Muscle layer of colon (tissue), 2 donors: ENCODE data around the gene MYLK.

ENCODE experiments used
- H3K27ac ChIP-seq: one replicate; pipeline ENCODE4 v1.7.0; 2013; ENCODE audit warnings: low read depth, mild to moderate bottlenecking, low read length, moderate library complexity
- H3K27me3 ChIP-seq, 2 donors: one replicate each; pipeline ENCODE4 v1.7.0; 2013; ENCODE audit warnings: low read length in 2 of 2, mild to moderate bottlenecking in 2 of 2; ENCODE audit not compliant: insufficient read depth in 2 of 2, control insufficient read depth in 1 of 2
- H3K36me3 ChIP-seq: one replicate; pipeline ENCODE4 v1.7.0; 2013; ENCODE audit warnings: mild to moderate bottlenecking, low read length; ENCODE audit not compliant: insufficient read depth
- H3K4me1 ChIP-seq: one replicate; pipeline ENCODE4 v1.7.0; 2013; ENCODE audit warnings: mild to moderate bottlenecking, low read length; ENCODE audit not compliant: insufficient read depth
- H3K4me3 ChIP-seq, 2 donors: one replicate each; pipeline ENCODE4 v1.7.0; 2013; ENCODE audit warnings: low read length in 2 of 2, low read depth in 1 of 2, mild to moderate bottlenecking in 1 of 2, moderate library complexity in 1 of 2
- H3K9ac ChIP-seq: one replicate; pipeline ENCODE4 v1.7.0; 2013; ENCODE audit warnings: low read length
- H3K9me3 ChIP-seq: one replicate; pipeline ENCODE4 v1.7.0; 2013; ENCODE audit warnings: mild to moderate bottlenecking, low read length
- donor health status: abdominal sarcoma.
- donor health status: Adenocarcinoma of cecum.

Gene MYLK

GRCh38 chr3:123755501-123755900, 128.6 kb downstream of the MYLK start:
- Histone ChIP-seq H3K9ac (no peak overlapping the region), H3K27ac (peak overlapping the region; percentile 7), H3K4me1 (peaks cover 51% of the 10 kb centered on the region), H3K4me3 (no peak overlapping the region), H3K9me3 (no peaks in the 10 kb centered on the region), H3K27me3 (no peaks in the 10 kb centered on the region), H3K36me3 (no peaks in the 10 kb centered on the region)

- Histone ChIP-seq H3K9me3 (no peaks in the 10 kb centered on the region), H3K4me1 (peaks cover 54% of the 10 kb centered on the region), H3K27me3 (no peaks in the 10 kb centered on the region), H3K36me3 (no peaks in the 10 kb centered on the region), H3K9ac (no peak overlapping the region), H3K27ac (no peak overlapping the region), H3K4me3 (no peak overlapping the region)
Measured at GRCh38 chr3:123755085-123755484, 129.0 kb downstream of the MYLK start.

GRCh38 chr3:123753286-123753685, 130.8 kb downstream of the MYLK start:
- Histone ChIP-seq H3K27me3 (no peaks in the 10 kb centered on the region), H3K9ac (no peak overlapping the region), H3K36me3 (no peaks in the 10 kb centered on the region), H3K4me1 (peaks cover 40% of the 10 kb centered on the region), H3K27ac (no peak overlapping the region), H3K9me3 (no peaks in the 10 kb centered on the region), H3K4me3 (no peak overlapping the region)

- Histone ChIP-seq H3K36me3 (no peaks in the 10 kb centered on the region), H3K9ac (no peak overlapping the region), H3K27me3 (no peaks in the 10 kb centered on the region), H3K4me1 (peaks cover 29% of the 10 kb centered on the region), H3K27ac (no peak overlapping the region), H3K4me3 (no peak overlapping the region), H3K9me3 (no peaks in the 10 kb centered on the region)
Measured at GRCh38 chr3:123752228-123752627, 131.9 kb downstream of the MYLK start.

- H3K9ac ChIP-seq, result no peak overlapping the region
- no peaks in the 10 kb centered on the region for H3K36me3 ChIP-seq
- H3K27ac ChIP-seq, result no peak overlapping the region
- peaks cover 24% of the 10 kb centered on the region for H3K4me1 ChIP-seq
- H3K9me3 ChIP-seq, result no peaks in the 10 kb centered on the region
- H3K27me3 ChIP-seq, result no peaks in the 10 kb centered on the region
- H3K4me3 ChIP-seq, result no peak overlapping the region
Measured at GRCh38 chr3:123751433-123751832, 132.7 kb downstream of the MYLK start.

GRCh38 chr3:123750659-123751420, 133.3 kb downstream of the MYLK start:
- no peak overlapping the region for H3K27ac ChIP-seq
- no peaks in the 10 kb centered on the region for H3K36me3 ChIP-seq
- H3K4me1 ChIP-seq, result peaks cover 24% of the 10 kb centered on the region
- no peaks in the 10 kb centered on the region for H3K27me3 ChIP-seq
- no peak overlapping the region for H3K4me3 ChIP-seq
- H3K9me3 ChIP-seq, result no peaks in the 10 kb centered on the region
- no peak overlapping the region for H3K9ac ChIP-seq

GRCh38 chr3:123750209-123750608, 133.9 kb downstream of the MYLK start:
- no peak overlapping the region for H3K27ac ChIP-seq
- H3K9ac ChIP-seq, result no peak overlapping the region
- H3K27me3 ChIP-seq, result no peaks in the 10 kb centered on the region
- H3K36me3 ChIP-seq, result no peaks in the 10 kb centered on the region
- peaks cover 18% of the 10 kb centered on the region for H3K4me1 ChIP-seq
- H3K4me3 ChIP-seq, result no peak overlapping the region
- no peaks in the 10 kb centered on the region for H3K9me3 ChIP-seq

GRCh38 chr3:123749711-123750110, 134.4 kb downstream of the MYLK start:
- Histone ChIP-seq H3K36me3 (no peaks in the 10 kb centered on the region), H3K4me3 (no peak overlapping the region), H3K27me3 (no peaks in the 10 kb centered on the region), H3K4me1 (peaks cover 13% of the 10 kb centered on the region), H3K9me3 (no peaks in the 10 kb centered on the region), H3K27ac (no peak overlapping the region), H3K9ac (no peak overlapping the region)

GRCh38 chr3:123745184-123745855, 138.8 kb downstream of the MYLK start:
- H3K36me3 ChIP-seq, result no peaks in the 10 kb centered on the region
- no peaks in the 10 kb centered on the region for H3K27me3 ChIP-seq
- no peak overlapping the region for H3K4me3 ChIP-seq
- H3K27ac ChIP-seq, result no peak overlapping the region
- no peaks in the 10 kb centered on the region for H3K9me3 ChIP-seq
- H3K4me1 ChIP-seq, result peaks cover 1% of the 10 kb centered on the region
- H3K9ac ChIP-seq, result no peak overlapping the region

- H3K27ac ChIP-seq, result no peak overlapping the region
- no peak overlapping the region for H3K9ac ChIP-seq
- H3K9me3 ChIP-seq, result no peaks in the 10 kb centered on the region
- no peaks in the 10 kb centered on the region for H3K4me1 ChIP-seq
- no peaks in the 10 kb centered on the region for H3K36me3 ChIP-seq
- H3K27me3 ChIP-seq, result no peaks in the 10 kb centered on the region
- H3K4me3 ChIP-seq, result no peak overlapping the region
Measured at GRCh38 chr3:123744064-123744463, 140.1 kb downstream of the MYLK start.

- Histone ChIP-seq H3K27me3 (no peaks in the 10 kb centered on the region), H3K27ac (no peak overlapping the region), H3K9me3 (no peaks in the 10 kb centered on the region), H3K36me3 (no peaks in the 10 kb centered on the region), H3K4me1 (no peaks in the 10 kb centered on the region), H3K4me3 (no peak overlapping the region), H3K9ac (no peak overlapping the region)
Measured at GRCh38 chr3:123743121-123743520, 141.0 kb downstream of the MYLK start.

- no peaks in the 10 kb centered on the region for H3K9me3 ChIP-seq
- H3K36me3 ChIP-seq, result no peaks in the 10 kb centered on the region
- no peaks in the 10 kb centered on the region for H3K27me3 ChIP-seq
- H3K4me1 ChIP-seq, result no peaks in the 10 kb centered on the region
- H3K4me3 ChIP-seq, result no peak overlapping the region
- no peak overlapping the region for H3K27ac ChIP-seq
- no peak overlapping the region for H3K9ac ChIP-seq
Measured at GRCh38 chr3:123741041-123741511, 143.1 kb downstream of the MYLK start.
